OCI-LY1 (cell line): Measurements from ENCODE around the gene KIRREL2.

Source experiments
- CTCF ChIP-seq: fragments of 200-600 bp; sonication (generic), shearing (Covaris generic); IDR thresholded peaks from 2 replicates; pipeline ENCODE4 v1.5.1; 2017; ENCODE audit warnings: mild to moderate bottlenecking, antibody characterized with exemption, low read length, moderate library complexity, mixed read lengths
- EZH2 ChIP-seq: fragments of 200-600 bp; sonication (generic), shearing (Covaris generic); IDR thresholded peaks from 2 replicates; pipeline ENCODE4 v1.8.0; 2017; ENCODE audit warnings: borderline replicate concordance, mixed run types, mild to moderate bottlenecking, antibody characterized with exemption, low read length, moderate library complexity, mixed read lengths

- TF ChIP-seq CTCF (no peak), EZH2 (no peak)
These were observed 6.3 kb downstream of the KIRREL2 start for GRCh38 chr19:35863018-35863417.
